Ishikawa (cell line): Measurements from ENCODE around the gene SKOR1.

Experiments
- CEBPB ChIP-seq: IDR thresholded peaks from 2 replicates; pipeline ENCODE4 v1.6.1; 2012
- CREB1 ChIP-seq: IDR thresholded peaks from 2 replicates; pipeline ENCODE4 v1.6.1; 2012; ENCODE audit warnings: low read depth
- EGR1 ChIP-seq: IDR thresholded peaks from 2 replicates; pipeline ENCODE4 v1.6.1; 2012
- EP300 ChIP-seq: IDR thresholded peaks from 2 replicates; pipeline ENCODE4 v1.6.1; 2012; ENCODE audit warnings: borderline replicate concordance
- FOXM1 ChIP-seq: IDR thresholded peaks from 2 replicates; pipeline ENCODE4 v1.6.1; 2012; ENCODE audit warnings: low read depth, borderline replicate concordance
- NFIC ChIP-seq: IDR thresholded peaks from 2 replicates; pipeline ENCODE4 v1.6.1; 2012
- RAD21 ChIP-seq: IDR thresholded peaks from 2 replicates; pipeline ENCODE4 v1.6.1; 2012; ENCODE audit warnings: low read depth
- TCF12 ChIP-seq: IDR thresholded peaks from 2 replicates; pipeline ENCODE4 v1.6.1; 2012; ENCODE audit warnings: low read depth
- TEAD4 ChIP-seq: IDR thresholded peaks from 2 replicates; pipeline ENCODE4 v1.6.1; 2012
- YY1 ChIP-seq: IDR thresholded peaks from 2 replicates; pipeline ENCODE4 v1.6.1; 2012; ENCODE audit warnings: low read depth
- ZBTB7A ChIP-seq: IDR thresholded peaks from 2 replicates; pipeline ENCODE4 v1.6.1; 2012; ENCODE audit warnings: low read depth
- TF ChIP-seq, protein P1 (sequence below): IDR thresholded peaks from 2 replicates; pipeline ENCODE4 v1.6.1; 2012
- TF ChIP-seq, protein P2 (sequence below): IDR thresholded peaks from 2 replicates; pipeline ENCODE4 v1.6.1; 2012
- TF ChIP-seq, protein P3 (sequence below): IDR thresholded peaks from 2 replicates; pipeline ENCODE4 v1.6.1; 2012; ENCODE audit warnings: low read depth, mild to moderate bottlenecking

The SKOR1 gene

DNA sequence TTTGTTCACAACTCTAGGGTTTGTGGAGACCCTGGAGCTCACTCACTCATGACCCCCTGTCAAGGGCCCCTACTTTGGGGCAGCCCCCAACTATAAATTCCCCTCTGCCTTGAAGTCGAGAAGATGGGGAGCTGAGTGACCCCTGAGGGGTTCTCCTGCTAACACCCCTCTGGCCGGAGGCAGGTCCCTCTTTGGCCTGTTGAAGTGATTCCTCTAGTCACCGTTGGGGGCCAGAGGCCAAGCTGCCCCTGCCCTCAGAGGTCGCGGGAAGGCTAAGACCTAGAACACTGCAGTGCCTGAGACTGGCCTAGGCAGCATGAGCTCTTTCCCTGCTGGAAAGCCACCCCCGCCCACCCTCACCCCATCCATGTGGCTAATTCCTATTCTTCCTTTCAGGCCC lies 15.4 kb upstream of the SKOR1 start:
- TF ChIP-seq TEAD4 (no peak), CREB1 (no peak), YY1 (no peak), ZBTB7A (no peak), CEBPB (no peak), EP300 (no peak)
- TF ChIP-seq, protein P1, sequence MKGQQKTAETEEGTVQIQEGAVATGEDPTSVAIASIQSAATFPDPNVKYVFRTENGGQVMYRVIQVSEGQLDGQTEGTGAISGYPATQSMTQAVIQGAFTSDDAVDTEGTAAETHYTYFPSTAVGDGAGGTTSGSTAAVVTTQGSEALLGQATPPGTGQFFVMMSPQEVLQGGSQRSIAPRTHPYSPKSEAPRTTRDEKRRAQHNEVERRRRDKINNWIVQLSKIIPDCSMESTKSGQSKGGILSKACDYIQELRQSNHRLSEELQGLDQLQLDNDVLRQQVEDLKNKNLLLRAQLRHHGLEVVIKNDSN, result no peak
- TF ChIP-seq, protein P2, sequence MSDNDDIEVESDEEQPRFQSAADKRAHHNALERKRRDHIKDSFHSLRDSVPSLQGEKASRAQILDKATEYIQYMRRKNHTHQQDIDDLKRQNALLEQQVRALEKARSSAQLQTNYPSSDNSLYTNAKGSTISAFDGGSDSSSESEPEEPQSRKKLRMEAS, result no peak
- TF ChIP-seq, protein P3, sequence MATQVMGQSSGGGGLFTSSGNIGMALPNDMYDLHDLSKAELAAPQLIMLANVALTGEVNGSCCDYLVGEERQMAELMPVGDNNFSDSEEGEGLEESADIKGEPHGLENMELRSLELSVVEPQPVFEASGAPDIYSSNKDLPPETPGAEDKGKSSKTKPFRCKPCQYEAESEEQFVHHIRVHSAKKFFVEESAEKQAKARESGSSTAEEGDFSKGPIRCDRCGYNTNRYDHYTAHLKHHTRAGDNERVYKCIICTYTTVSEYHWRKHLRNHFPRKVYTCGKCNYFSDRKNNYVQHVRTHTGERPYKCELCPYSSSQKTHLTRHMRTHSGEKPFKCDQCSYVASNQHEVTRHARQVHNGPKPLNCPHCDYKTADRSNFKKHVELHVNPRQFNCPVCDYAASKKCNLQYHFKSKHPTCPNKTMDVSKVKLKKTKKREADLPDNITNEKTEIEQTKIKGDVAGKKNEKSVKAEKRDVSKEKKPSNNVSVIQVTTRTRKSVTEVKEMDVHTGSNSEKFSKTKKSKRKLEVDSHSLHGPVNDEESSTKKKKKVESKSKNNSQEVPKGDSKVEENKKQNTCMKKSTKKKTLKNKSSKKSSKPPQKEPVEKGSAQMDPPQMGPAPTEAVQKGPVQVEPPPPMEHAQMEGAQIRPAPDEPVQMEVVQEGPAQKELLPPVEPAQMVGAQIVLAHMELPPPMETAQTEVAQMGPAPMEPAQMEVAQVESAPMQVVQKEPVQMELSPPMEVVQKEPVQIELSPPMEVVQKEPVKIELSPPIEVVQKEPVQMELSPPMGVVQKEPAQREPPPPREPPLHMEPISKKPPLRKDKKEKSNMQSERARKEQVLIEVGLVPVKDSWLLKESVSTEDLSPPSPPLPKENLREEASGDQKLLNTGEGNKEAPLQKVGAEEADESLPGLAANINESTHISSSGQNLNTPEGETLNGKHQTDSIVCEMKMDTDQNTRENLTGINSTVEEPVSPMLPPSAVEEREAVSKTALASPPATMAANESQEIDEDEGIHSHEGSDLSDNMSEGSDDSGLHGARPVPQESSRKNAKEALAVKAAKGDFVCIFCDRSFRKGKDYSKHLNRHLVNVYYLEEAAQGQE, result no peak

DNA sequence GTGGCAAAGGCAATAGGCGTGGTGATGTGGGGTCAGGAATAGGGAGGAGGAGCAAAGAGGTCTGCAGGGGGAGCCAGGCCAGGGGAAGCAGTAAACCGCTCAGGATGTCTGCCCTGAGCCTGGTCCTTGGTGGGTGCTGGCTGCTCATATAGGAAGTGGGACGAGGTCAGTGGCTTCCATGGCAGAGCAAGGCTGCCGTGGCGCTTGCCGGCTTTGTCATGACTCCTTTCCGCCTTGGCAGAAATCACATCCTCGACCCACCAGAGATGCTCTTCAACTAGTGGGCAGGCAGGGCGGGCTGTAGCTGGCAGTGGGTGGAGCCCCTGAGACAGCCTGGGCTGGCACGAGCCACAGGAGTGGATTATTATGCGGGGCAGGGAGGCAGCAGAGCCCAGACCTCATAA lies 13.1 kb upstream of the SKOR1 start:
- TF ChIP-seq EGR1, result no peak
- no peak for TF ChIP-seq ZBTB7A
- no peak for TF ChIP-seq TEAD4
- no peak for TF ChIP-seq EP300
- no peak for TF ChIP-seq CREB1
- TF ChIP-seq RAD21, result no peak
- no peak for TF ChIP-seq NFIC
- no peak for TF ChIP-seq YY1
- TF ChIP-seq FOXM1, result no peak
- TF ChIP-seq TCF12, result no peak
- TF ChIP-seq, protein P3, result no peak
- no peak for TF ChIP-seq CEBPB
- TF ChIP-seq, protein P2, result no peak

DNA sequence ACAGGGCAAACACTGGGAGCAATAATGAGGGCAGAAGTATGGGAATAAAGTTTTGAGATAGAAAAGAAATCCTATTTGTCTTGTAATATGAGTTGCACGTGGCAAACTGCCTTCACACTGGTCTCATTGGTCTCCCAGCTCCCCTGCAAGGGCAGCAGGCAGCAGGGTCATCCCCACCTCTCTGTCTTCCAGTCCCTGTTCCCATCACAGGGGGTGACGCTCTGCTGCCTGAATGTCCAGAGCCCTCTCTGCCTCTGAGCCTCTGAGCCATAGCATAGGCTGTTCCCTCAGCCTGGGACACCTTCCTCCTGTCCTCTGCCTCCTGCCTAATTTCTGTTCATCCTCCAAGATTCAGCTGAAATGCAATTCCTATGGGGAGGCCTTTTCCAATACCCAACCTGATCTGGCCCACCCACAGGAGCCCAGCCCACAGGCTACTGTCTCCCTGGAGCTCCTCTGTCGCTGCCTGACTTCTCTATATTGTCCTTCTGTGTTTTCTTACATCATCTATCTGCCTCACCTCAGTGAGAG lies 12.1 kb upstream of the SKOR1 start:
- TF ChIP-seq EGR1 (no peak), TCF12 (no peak)

DNA sequence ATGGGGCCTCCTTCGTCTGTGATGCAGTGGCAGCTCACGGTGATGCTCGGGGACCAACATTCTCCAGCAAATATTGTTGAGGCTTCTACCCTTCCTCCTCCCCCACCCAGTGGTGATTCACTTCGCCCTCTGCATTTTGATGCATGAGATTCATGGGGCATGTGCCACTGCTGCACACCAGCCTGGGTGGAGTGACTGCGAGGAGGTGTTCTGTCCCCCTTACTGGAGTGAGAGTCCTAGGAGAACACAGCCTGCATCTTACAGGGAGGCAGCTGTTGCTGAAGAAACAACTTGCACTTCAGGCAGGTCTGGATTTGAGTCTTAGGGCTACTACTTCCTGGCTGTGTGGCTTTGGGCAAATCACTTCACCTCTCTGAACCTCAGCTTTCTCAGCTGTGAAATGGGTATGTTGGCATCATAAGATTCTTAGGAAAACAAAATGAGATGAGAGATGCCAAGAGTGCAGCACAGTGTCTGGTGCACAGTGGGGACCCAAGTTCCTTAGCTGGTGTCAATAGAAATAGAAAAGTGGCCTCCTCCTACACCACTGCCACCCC lies 10.2 kb upstream of the SKOR1 start:
- TF ChIP-seq CREB1 (no peak), TEAD4 (no peak), RAD21 (no peak), ZBTB7A (no peak), FOXM1 (no peak)
- TF ChIP-seq, protein P3, result no peak
- TF ChIP-seq, protein P1, result no peak

DNA sequence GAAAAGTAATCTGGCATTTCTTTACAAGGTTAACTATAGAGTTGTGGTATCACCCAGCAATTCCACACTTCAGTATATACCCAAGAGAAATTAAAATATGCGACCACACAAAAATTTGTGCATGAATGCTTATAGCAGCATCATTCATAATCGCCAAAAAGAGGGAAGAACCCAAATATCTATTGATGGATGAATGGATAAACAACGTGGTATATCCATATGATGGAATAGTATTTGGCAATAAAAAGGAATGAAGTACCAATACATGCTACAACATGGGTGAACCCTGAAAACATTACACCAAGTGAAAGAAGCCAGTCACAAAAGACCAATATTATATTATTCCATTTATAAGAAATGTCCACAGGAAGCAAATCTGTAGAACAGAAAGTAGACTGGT lies 8.6 kb upstream of the SKOR1 start:
- TF ChIP-seq TCF12 (no peak), FOXM1 (no peak), EGR1 (no peak), NFIC (no peak), CEBPB (no peak), RAD21 (no peak), ZBTB7A (no peak), YY1 (no peak), TEAD4 (no peak)
- TF ChIP-seq, protein P2, result no peak
